GM12891 (cell line): ENCODE measurements around the gene CUBN.

Source experiments
- POLR2A ChIP-seq: IDR thresholded peaks from 2 replicates; pipeline ENCODE4 v1.6.1; 2011; ENCODE audit warnings: low read depth, low read length, control low read depth
- POLR2AphosphoS5 ChIP-seq: IDR thresholded peaks from 2 replicates; pipeline ENCODE4 v1.6.1; 2011; ENCODE audit warnings: low read depth, low read length, control low read depth

GRCh38 chr10:16788125-16788524 is 341.5 kb downstream of the CUBN start:
- TF ChIP-seq POLR2AphosphoS5 (no peak), POLR2A (no peak)
